ENCODE data around the gene NTM.

DNA sequence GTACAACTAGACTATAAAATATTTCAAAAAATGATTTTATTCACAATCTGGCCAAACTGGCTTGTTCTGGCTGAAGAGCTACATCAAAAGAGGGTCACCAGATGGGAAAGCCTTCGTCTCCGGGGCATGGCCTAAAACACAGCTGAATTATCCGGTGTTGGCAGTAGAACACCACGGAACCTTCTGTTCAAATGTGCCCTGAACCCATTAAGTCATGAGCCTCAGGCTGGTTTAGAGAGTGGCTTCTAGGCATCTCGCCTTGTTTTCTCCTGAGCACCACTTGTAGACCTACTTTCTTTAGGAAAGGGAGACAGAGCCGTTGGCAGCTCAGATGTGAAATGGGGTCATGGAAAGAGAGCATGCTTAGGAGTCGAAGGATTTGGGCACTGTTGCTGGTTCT lies 890.2 kb downstream of the NTM start:
- TF ChIP-seq, protein P1, sequence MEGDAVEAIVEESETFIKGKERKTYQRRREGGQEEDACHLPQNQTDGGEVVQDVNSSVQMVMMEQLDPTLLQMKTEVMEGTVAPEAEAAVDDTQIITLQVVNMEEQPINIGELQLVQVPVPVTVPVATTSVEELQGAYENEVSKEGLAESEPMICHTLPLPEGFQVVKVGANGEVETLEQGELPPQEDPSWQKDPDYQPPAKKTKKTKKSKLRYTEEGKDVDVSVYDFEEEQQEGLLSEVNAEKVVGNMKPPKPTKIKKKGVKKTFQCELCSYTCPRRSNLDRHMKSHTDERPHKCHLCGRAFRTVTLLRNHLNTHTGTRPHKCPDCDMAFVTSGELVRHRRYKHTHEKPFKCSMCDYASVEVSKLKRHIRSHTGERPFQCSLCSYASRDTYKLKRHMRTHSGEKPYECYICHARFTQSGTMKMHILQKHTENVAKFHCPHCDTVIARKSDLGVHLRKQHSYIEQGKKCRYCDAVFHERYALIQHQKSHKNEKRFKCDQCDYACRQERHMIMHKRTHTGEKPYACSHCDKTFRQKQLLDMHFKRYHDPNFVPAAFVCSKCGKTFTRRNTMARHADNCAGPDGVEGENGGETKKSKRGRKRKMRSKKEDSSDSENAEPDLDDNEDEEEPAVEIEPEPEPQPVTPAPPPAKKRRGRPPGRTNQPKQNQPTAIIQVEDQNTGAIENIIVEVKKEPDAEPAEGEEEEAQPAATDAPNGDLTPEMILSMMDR (IDR thresholded peaks at IDR 0.05) = no peak
- TF ChIP-seq POLR2A (IDR thresholded peaks at IDR 0.05) (no peak), EP300 (IDR thresholded peaks at IDR 0.05) (no peak)
